ENCODE data around the gene RNFT2.
"Not testable (repeated sequence)": the region's sequence is repeated elsewhere in the genome, so short reads cannot be mapped to it uniquely, and the experiment has no call there.

The RNFT2 gene

DNA sequence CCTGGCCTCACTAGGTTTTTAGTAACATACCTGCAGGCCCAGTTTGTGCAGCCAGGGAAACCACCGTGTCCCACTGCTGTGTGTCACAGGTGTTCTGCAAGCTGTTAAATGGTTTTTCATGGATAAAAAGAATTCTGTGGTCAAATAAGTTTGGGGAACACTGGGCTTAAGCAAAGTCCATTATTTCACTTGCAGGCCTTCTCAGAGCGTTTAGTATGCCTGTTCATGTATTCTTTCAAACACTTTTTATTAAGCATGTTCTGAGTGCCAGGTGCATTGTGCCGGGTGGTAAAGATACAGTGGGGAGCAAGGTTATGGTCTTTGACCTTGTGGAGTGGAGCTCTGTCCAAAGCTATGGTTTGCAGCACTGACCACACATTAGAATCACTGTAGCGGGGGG is 7.4 kb downstream of the RNFT2 start:
- no peak for DNase-seq

DNA sequence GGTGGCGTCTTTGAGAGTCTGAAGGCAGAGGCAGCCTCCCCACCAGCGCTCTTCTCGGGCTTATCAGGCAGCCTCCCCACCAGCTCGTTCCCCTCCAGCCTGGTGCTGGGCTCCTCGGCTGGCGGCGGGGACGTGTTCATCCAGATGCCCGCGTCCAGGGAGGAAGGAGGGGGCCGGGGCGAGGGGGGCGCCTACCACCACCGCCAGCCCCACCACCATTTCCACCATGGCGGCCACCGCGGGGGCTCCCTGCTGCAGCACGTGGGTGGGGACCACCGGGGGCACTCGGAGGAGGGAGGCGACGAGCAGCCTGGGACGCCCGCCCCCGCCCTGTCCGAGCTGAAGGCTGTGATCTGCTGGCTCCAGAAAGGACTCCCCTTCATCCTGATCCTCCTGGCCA is 11.8 kb downstream of the RNFT2 start:
- no peak for DNase-seq

DNA sequence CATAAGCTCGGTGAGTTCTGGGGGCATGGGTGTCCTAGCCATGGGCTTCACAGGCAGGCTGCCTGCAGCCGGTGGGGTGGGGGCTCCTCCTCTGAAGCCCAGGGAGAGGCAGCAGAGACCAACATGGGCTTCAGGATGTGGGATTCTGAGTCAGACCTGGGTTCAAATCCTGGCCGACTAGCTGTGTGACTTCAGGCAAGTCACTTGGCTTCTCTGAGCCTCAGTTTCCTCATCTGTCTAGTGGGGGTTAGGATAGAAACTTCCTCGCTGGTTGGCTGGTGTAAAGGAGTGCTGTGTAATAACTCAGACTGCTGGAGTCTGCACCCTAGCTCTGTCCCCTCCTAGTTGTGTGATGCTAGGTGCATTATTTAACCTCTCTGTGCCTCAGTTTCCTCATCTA is 12.2 kb downstream of the RNFT2 start:
- DNase-seq, result no peak

DNA sequence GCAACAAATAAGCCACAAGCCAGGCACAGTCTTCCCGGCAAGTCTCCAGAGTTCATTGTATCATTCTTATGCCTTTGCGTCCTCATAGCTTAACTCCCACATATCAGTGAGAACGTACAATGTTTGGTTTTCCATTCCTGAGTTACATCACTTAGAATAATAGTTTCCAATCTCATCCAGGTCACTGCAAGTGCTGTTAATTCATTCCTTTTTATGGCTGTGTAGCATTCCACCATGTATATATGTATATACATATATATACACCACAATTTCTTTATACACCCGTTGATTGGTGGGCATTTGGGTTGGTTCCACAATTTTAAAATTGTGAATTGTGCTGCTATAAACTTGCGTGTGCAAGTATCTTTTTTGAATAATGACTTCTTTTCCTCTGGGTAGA is 16.0 kb downstream of the RNFT2 start:
- not testable (repeated sequence) for DNase-seq

DNA sequence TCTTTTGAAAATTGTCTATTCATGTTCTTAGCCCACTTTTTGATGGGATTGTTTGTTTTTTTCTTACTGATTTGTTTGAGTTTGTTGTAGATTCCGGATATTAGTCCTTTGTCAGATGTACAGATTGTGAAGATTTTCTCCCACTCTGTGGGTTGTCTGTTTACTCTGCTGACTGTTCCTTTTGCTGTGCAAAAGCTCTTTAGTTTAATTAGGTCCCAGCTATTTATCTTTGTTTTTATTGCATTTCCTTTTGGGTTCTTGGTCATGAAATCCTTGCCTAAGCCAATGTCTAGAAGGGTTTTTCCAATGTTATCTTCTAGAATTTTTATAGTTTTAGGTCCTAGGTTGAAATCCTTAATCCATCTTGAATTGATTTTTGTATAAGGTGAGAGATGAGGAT is 16.7 kb downstream of the RNFT2 start:
- DNase-seq, result not testable (repeated sequence)

DNA sequence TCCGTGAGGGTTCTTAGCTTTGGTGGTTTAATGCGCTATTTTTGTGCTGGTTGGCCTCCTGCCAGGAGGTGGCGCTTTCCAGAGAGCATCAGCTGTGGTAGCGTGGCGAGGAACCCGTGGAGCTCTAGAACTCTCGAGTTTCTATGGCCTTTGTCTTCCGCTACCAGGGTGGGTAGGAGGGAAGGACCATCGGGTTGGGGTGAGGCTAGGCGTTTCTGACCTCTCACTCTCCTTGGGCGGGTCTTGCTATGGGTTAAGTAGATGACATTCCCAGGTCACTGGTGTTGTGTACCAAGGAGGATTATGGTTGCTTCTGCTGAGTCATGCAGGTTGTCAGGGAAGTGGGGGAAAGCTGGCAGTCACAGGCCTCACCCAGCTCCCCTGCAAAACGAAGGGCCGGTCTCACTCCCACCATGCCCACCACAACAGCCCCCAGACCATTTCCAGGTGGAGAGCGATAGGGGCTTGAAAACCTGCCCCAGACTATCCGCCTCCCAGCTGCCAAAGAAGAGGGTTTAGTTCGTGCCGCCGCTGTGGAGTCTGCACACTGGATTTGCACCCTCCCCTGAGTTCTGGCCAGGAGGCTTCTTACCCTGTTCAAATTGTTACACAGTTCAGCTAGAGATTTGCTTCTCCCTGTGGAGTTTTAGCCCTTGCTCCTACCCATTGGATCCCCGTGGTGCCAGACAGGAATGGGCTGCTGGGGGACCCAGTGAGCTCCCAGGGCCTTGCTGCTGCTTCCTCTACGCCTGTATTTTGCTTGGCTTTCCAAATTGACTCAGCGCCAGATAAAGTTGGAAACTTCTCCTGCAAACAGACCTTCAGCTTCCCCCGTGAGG is 21.9 kb downstream of the RNFT2 start:
- no peak for DNase-seq

DNA sequence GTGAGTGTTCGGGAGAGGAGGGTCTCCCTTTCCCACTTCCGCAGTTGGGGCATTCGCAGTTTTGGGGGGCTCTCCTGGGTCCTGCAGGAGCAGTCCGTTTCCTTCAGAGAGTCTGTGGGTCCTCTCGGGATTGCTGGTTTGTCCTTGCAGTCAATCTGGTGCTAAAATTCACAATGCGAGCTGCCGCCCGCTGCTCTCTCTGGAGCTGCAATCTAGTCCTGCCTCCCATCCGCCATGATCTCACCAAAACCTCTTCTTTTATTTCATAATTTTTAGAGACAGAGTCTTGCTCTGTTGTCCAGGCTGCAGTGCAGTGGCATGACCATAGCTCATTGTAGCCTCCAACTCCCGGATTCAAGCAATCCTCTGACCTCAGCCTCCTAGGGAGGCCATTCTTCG is 22.5 kb downstream of the RNFT2 start:
- no peak for DNase-seq

DNA sequence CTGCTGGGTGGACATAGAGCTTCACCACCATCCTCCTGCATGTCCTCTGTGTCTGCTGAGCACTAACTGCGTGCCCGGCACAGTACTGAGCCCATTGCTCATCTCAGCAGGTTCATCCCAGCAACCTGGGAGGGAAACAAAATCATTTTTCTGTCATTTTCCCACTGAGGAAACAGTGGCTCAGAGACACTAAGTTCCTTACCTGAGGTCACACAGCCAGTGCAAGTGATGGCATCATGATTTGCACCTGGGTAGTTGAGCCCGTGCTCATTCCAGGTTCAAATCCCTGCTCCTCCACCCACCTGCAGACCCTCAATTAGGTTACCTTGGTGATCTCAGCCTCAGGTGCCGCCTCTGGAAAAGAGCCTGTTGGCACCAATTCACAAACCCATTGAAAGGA is 23.4 kb downstream of the RNFT2 start:
- no peak for DNase-seq

DNA sequence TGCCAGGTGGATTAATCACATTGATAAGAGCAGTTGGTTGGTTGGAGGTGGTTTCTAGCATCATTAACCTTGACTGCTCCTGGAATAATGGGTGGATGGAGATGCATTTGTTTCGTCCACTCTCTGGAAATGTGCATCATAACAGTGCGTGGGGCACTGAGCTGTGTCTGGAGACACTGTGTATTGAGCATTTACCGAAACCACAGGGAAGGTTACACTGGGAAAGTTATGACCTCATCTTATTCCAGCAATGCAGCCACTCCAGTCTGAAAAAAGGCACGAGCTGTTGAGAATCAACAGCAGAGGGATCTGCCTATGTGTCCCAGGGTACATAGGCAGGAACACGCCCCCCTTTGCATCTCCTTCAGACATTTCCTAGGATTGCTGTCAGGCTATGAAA is 27.2 kb downstream of the RNFT2 start:
- DNase-seq, result no peak

DNA sequence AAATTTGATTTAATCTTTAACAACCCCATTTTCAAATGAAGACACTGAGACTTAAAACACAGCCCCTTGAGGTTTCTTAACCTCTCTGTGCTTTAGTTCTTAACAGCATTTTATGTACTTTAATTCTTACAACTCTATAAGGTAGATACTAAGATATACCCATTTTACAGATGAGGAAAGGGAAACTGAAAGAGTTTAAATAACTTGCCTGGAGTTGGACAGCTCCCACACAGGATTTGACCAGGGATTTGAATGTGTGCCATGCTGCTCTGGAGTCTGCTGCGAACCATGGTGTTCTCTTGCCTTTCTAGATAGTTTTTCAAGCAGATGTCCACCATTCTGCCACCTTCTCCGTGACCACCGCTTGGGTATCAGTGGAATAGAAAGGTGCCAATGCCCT is 28.2 kb downstream of the RNFT2 start:
- DNase-seq, result no peak

DNA sequence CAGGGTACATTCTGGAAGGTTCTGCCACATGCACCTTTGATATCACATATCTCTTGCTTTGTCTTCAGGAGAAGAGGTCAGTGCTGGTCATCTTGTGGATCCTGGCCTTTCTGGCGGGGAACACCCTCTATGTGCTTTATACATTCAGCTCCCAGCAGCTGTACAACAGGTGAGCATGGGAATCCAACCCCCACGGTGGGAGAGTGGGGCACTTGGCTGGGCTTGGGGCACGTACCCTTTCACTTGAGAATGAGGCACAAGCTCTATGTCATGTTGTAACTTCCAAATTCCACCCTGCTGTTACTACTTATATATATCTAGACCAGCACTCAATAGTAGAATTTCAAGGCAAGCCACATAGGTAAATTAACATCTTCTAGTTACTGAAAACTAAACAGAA is 28.6 kb downstream of the RNFT2 start:
- no peak for DNase-seq

DNA sequence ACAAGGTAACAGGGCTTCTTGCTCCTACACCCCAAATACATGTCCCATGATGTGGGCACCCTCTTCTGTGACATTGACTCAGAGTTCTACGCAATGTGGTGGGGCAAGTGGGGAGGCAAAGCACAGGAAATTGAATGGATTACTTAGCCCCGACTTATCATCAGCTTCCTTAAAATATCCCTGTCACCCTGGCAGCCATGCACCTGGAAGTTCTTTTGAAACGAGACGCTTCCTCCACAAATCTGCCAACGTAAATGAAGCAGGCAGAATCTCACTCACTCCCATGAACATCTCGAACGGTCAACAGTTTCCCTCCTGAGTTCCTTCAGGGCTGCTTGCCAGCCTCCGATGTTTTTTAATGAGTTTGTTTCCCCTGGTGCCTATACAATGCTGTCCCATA is 33.5 kb downstream of the RNFT2 start:
- no peak for DNase-seq

DNA sequence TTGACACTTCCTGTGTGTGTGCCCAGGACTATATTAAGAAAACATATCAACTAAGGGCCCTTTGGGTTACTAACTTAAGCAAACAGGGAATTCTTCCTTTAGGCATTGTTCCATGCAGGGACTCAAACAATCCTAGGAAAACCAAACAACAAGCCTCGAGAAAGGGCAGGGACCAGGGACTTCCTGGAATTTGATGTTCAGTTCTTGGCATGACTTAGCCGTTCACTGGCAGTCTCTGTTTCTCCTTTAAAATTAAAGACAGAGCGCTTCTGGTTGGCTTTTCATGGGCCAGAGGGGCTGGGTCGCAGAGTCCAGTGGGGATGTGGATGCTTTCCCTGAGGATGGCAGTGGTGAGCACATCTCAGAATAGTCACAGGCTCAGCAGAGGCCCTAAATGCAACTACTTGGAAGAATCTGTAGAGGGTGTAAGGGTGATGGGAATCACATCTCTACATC is 35.2 kb downstream of the RNFT2 start:
- DNase-seq, result no peak

DNA sequence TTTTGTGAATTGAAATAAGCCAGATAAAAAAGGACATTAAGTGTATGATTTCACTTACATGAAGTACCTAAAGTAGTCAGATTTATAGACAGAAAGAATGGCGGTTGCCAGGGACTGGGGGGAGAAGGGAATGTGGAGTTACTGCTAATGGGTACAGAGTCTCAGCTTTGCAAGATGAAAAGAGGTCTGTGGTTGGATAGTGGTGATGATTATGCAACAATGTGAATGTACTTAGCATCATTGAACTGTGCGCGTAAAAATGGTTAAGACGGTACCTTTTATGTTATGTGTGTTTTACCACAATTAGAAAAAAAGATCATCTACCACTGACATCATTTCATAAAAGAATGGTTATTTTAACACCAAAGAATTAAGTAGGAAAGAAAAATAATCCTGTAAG is 35.9 kb downstream of the RNFT2 start:
- no peak for DNase-seq

DNA sequence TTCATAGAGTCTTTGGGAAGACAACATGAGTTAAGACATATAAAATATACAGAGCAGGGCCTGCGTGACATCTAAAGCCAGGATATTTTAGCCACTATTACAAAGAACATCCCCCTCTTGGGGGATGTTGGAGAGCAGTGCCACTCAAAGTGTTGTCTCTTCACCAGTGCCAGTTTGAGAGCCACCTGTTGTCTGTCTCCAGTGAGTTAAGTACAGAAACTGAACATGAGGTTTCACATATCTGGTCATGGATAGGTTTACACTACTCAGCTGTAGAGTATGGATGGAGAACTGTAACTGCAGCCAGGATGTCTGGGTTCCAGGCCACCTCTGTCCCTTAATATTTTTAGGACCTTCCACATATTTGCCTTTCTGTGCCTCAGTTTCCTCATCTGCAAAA is 39.1 kb downstream of the RNFT2 start:
- DNase-seq, result no peak

DNA sequence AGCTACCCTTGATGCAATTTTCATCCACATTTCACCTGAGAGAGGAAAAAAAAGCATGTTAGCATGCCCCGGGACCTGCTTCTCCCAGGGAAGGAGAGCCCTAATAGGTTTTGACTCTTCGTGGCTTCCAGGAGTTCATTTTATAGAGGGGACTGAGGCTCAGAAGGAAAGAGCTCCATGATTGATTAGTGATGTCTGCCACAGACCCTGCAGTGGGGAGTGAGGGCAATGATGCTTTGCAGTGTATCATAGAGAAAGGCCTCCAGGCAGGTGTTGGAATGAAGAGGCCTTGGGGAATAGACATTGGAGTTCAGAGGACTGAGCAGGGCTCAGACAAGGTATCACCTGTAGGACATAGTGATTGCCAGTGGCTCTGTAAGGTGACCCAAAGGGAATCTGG is 41.5 kb downstream of the RNFT2 start:
- no peak for DNase-seq

DNA sequence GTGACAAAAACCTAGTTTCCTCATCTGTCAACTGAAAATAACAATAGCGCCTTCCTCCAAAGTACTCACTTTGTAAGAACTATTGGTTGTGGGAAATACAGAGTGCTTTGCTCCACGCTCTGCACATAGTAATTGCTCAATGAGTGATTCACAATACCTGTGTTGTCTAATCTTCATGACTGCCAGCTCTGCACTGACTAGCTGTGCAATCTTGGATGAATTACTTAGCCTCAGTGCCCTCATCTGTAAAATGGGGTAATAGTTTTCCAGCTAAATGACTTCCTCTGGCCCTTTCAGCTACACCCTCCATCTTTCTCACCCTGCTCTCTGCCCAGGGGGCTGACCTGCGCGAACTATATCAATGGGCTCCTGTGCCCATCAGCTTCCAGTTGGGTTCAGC is 42.8 kb downstream of the RNFT2 start:
- DNase-seq, result no peak

DNA sequence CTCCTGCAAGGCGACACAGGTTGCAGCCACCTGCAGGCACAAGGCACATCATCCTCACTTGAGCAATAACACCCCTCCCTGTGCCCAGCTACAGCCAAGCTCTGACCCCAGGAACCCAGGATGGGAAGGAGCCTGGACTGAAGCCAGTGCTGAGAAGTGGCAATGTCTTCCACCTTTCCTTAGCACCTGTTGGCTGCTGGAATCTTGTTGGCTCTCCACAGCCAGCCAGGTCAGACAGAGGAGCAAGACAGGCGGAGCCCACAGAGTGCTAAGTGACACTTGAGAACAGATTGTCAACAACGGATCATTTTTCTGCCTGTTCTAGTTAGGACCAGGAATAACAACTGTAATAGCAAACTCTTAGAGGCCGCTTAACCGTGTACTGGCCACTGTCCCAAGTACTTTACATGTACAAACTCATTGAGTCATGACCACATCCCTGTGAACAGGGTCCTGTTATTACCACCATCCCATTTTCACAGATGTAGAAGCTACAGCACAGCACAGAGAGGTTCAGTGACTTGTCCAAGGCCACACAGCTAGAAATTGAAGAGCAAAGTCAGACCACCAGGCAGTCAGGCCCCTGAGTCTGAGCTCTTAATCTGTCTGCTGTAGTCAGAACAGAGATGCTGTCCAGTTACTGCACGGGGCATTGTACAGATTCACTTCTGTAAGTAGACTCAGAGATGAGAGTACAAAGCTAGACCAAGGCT is 45.6 kb downstream of the RNFT2 start:
- no peak for DNase-seq

DNA sequence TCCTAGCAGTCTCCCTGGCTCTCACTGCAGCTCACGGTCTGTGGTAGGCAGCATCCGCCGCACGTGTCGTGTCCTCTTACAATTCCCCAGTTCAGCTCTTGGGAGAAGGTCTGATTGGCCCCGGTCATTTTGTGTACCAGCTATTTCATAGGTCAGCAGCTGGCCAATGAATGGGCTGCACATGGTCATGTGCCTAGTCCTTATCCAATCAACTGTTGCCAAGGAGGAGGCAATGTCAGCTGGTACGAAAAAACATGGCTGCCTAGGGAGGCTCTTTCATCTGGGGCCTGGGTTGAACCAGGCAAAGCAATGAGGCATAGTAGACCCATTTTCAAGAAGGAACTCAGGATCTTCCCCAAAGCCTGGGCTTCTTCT is 46.1 kb downstream of the RNFT2 start:
- DNase-seq, result no peak

DNA sequence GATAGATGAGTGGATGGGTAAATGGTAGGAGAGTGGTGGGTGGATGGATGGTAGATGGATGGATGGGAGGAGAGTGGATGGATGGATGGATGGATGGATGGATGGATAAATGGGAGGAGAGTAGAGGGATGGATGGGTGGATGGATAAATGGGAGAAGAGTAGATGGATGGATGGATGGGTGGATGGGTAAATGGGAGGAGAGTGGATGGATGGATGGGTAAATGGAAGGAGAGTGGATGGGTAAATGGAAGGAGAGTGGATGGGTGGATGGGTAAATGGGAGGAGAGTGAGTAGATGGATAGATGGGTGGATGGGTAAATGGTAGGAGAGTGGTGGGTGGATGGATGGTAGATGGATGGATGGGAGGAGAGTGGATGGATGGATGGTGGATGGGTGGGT is 51.4 kb downstream of the RNFT2 start:
- not testable (repeated sequence) for DNase-seq

DNA sequence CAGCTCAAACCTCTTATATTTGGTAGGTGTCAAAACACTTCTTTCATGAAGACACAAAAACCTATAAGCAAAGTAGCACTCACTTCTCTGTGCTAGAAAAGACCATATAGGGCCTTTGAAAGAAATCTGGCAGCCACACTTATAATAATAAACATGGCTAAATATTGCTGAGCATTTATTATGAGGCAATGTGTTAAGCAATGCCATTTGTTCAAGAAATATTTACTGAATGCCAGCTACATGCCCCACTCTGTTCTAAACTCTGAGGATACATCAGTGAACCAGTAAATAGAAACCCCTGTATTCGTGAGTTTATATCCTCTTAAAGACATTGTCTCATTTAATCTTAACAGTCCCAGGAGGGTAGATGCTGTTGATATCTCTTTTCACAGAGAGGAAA is 52.0 kb downstream of the RNFT2 start:
- no peak for DNase-seq

DNA sequence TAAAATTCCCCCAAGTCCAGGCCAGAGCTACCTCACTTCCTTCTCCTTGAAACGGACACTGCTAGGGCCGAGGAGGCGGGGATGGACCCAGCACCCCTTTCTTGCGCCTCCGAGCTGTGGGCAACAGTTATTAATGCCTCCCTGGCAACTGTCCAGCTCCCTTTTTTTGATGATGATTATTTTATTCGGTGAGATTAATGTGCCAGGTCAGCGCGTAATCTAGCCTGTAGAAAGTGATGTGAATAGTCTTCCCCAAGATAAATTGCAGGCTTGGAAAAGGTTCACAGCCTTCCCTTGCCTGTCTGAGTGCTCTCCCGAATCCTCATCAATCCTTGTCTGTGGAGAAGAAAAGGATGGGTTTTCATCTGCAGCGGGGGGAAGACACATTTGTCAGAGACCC is 54.3 kb downstream of the RNFT2 start:
- no peak for DNase-seq

DNA sequence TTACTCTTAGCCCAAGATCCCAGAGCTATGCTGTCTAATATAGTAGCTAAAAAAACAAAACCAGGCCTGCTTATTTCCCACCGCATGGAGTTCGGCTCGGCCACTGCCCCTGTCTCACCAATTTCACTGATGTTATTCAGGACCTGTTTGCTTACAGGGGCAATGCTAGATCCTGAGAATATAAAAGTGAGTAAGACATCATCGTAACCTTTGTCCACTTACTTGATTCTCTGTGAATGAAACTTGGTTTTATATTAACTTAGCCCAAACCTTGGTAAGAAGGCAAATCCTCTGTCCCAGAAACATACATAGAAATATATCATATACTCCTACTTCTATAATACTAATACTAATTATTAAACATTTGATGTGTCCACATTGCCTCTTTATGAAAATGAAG is 56.6 kb downstream of the RNFT2 start:
- DNase-seq, result no peak

DNA sequence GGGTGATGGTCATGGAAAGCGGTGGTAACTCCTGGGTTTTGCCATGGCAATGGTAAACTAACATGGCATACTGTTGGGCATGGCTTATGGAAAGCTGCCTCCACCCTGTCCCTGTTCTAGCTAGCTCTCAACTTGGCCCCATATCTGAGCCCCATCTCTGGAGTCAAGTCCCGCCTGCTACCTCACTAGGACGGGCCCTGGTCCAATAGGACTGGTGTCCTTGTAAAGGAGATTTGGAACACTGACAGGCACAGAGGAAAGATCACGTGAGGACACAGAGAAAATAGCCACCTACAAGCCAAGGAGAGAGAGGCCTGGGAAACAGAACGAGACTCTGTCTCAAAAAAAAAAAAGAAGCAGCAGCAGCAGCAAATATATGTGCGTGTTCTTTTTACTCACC is 59.8 kb downstream of the RNFT2 start:
- no peak for DNase-seq

DNA sequence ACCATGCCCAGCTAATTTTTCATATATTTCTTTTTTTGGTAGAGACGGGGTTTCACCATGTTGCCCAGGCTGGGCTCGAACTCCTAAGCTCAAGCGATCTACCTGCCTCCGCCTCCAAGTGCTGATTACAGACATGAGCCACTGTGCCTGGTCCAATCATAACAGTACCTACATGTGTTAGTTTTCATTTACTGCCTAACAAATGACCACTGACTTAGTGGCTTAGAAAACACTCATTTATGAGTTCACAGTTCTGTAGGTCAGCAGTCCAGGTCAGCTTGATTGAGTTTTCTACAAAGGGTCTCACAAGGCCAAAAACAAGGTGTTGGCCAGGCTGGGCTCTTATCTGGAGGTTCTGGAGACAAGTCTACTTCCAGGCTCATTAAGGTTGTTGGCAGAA is 60.6 kb downstream of the RNFT2 start:
- DNase-seq, result no peak

All from NCI-H524 treated with DMSO at 0.1 percent for 48 hours (cell line).